Measurements from ENCODE around the gene CNTNAP2. TPM values are rescaled to one million over a fixed set of nuclear protein-coding genes. Genes with fewer than 3 reads are reported as not detected.

CNTNAP2 gene
- total RNA-seq, 1 experiment from 2014 or later = 64.5 TPM

GRCh38 chr7:147651601-147652000, 1535.0 kb downstream of the CNTNAP2 start:
- no peaks in the 10 kb centered on the region for H3K23me2 ChIP-seq (ENCODE audit: insufficient read length, low read depth, low read length, poor library complexity, severe bottlenecking)
- no peak overlapping the region for H4K91ac ChIP-seq (ENCODE audit: insufficient read length, low read depth, low read length)
- no peak overlapping the region for H3K27ac ChIP-seq (ENCODE audit: insufficient read length, low read depth, low read length)
- H3K4me2 ChIP-seq (ENCODE audit: insufficient read depth, insufficient read length, low read length) = no peak overlapping the region
- DNase-seq = no peak
- H2BK5ac ChIP-seq (ENCODE audit: insufficient read length, low read length) = no peak overlapping the region
- H4K8ac ChIP-seq (replicated peaks; ENCODE audit: insufficient read length, low read depth, low read length) = no peak overlapping the region
- no peak overlapping the region for H3K56ac ChIP-seq (ENCODE audit: insufficient read length, low read depth, low read length)
- H3K4ac ChIP-seq (ENCODE audit: low read depth, low read length) = no peak overlapping the region
- no peak overlapping the region for H2AK5ac ChIP-seq (ENCODE audit: insufficient read length, low read length)
- H3K36me3 Mint-ChIP-seq (ENCODE audit: insufficient read depth in 1 of 3, low read depth in 3 of 3) = no peaks in the 10 kb centered on the region
- no peak overlapping the region for H2BK20ac ChIP-seq (ENCODE audit: low read depth, low read length, poor library complexity, severe bottlenecking)
- H3K4me1 Mint-ChIP-seq = peaks cover 16 to 18% of the 10 kb centered on the region in 2 experiments
- no peak overlapping the region for H2BK15ac ChIP-seq (ENCODE audit: low read depth, low read length)
- H3K9ac ChIP-seq (ENCODE audit: extremely low read depth, insufficient read length, low read length) = no peak overlapping the region
- no peaks in the 10 kb centered on the region for H3K79me2 ChIP-seq (ENCODE audit: insufficient read depth, low read length)
- no peaks in the 10 kb centered on the region for H3K27me3 ChIP-seq (ENCODE audit: insufficient read depth, low read length)
- no peak overlapping the region for H3K23ac ChIP-seq (ENCODE audit: insufficient read length, low read depth, low read length)
- no peak overlapping the region for H4K5ac ChIP-seq (ENCODE audit: insufficient read length, low read depth, low read length)
- no peak overlapping the region for H3K18ac ChIP-seq (ENCODE audit: insufficient read length, low read depth, low read length)
- H2AFZ ChIP-seq (ENCODE audit: low read length) = no peak overlapping the region
- H3T11ph ChIP-seq (ENCODE audit: low read length) = no peak overlapping the region
- no peaks in the 10 kb centered on the region for H3K27me3 Mint-ChIP-seq (ENCODE audit: low read depth)
- no peak overlapping the region for H3K27ac Mint-ChIP-seq
- H3K4me3 Mint-ChIP-seq = no peak overlapping the region
- TF ChIP-seq CTCF (conservative IDR thresholded peaks at IDR 0.05) = no peak
- H3K9me3 Mint-ChIP-seq = no peaks in the 10 kb centered on the region
- no peaks in the 10 kb centered on the region for H3K79me1 ChIP-seq (ENCODE audit: insufficient read depth, low read depth, low read length, poor library complexity, severe bottlenecking)
- H4K20me1 ChIP-seq (ENCODE audit: control insufficient read depth, insufficient read depth, insufficient read length) = no peaks in the 10 kb centered on the region
- H3K9me3 ChIP-seq (ENCODE audit: control insufficient read depth, low read depth, low read length) = no peaks in the 10 kb centered on the region
- no CpG with 5 or more reads among the region's 1 CpG for WGBS (ENCODE audit: extremely low coverage, insufficient read length, low lambda C conversion rate)
- no peaks in the 10 kb centered on the region for H3K4me1 ChIP-seq (ENCODE audit: insufficient read depth, low read length)
- no peak overlapping the region for H3K14ac ChIP-seq (ENCODE audit: insufficient read depth, low read length)
- H2BK120ac ChIP-seq (ENCODE audit: low read depth, low read length, poor library complexity, severe bottlenecking) = no peak overlapping the region
- no peak overlapping the region for H2BK12ac ChIP-seq (ENCODE audit: insufficient read length, low read depth, low read length)
